ENCODE data around the gene FHAD1. TPM values are rescaled to one million over a fixed set of nuclear protein-coding genes. Genes with fewer than 3 reads are reported as not detected.

FHAD1 gene
- total RNA-seq, 2 experiments from 2014 or later = not detected

DNA sequence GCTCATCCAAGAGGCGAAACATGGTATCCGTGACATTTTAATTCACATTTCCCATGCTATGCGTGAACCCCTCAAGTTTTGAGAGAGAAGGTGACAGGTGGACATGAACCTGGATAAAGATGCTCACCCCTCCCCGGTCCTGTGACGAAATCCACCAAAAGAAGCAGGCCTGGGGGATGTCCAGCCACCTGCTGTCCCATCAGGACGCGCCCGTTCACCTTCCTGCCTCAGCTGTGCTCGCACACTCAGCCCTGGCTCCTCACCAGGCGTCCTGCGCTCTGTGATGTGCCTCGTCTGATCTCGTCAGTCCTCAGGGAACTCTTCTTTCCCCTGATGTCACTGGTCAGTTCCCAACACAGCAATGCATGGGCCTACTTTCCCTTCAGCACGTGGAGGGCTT lies 10.3 kb downstream of the FHAD1 start:
- H3K27ac Mint-ChIP-seq = no peak overlapping the region
- no peaks in the 10 kb centered on the region for H3K36me3 Mint-ChIP-seq
- peaks cover 32% of the 10 kb centered on the region for H3K4me1 Mint-ChIP-seq (ENCODE audit: low read depth)
- ChIA-PET CTCF (no interaction called here), POLR2A (no interaction called here)
- H3K4me3 Mint-ChIP-seq = no peak overlapping the region
- H3K9me3 Mint-ChIP-seq = no peaks in the 10 kb centered on the region
- no peak for DNase-seq
- intact Hi-C loops (cut with micrococcal nuclease) = no loop called here
- H3K27me3 Mint-ChIP-seq = peaks cover 5% of the 10 kb centered on the region

DNA sequence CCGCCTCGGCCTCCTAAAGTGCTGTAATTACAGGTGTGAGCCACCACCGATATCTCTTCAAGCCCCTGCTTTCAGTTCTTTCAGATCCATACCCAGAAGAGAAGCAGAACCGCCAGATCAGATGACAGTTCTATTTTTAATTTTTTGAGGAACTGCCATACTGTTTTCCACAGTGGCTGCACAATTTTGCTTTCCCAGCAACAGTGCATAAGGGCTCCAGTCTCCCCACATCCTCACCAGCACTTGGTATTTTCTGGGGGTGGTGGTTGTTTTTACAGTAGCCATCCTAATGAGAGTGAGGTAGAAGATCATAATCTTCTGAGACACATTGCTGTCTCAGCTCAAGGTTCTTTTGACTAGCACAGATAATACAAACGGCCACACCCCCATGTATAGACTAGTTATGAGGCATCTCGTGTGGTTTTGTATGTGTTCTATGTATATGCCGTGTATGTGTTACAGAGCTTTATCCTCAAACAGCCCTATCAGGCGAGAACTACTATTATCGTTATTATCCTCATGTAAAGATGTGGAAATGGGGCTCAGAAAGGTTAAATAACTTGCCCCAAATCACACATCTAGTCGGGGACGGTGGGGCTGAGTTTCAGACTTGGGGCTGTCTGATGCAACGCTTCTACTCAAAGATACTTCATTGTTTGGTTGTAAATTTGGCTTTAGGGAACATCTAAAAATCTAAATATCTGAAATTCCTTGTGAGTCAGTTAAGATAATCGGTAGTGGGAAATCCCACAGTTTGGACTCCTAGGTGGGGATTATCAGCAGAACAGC lies 12.0 kb downstream of the FHAD1 start:
- peaks cover 13% of the 10 kb centered on the region for H3K27me3 Mint-ChIP-seq
- H3K36me3 Mint-ChIP-seq = no peaks in the 10 kb centered on the region
- H3K4me3 Mint-ChIP-seq = no peak overlapping the region
- H3K9me3 Mint-ChIP-seq = no peaks in the 10 kb centered on the region
- DNase-seq = no peak
- intact Hi-C loops (cut with micrococcal nuclease) = no loop called here
- CTCF ChIA-PET = no interaction called here
- POLR2A ChIA-PET = no interaction called here
- H3K4me1 Mint-ChIP-seq (ENCODE audit: low read depth) = peaks cover 17% of the 10 kb centered on the region
- H3K27ac Mint-ChIP-seq = no peak overlapping the region

DNA sequence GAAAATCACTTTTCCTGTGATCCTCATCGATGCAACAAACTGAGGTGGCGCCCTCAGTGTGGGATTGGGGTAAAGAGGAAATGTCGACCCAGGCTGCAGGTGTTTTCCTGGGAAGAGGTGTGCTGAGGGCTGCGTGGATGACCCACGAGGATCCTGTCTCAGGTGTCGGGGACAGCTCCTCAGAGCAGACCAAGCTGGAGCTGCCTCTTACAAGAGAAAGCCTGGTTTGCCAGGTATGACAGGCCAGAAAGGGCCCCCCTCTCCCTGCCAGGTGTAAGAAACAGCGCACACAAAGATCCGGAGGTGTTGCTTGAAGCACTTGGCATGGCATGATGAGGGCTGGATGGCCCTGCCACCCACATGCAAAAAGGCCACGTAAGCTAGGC lies 12.6 kb downstream of the FHAD1 start:
- Mint-ChIP-seq H3K27me3 (peaks cover 15% of the 10 kb centered on the region), H3K27ac (no peak overlapping the region), H3K4me1 (ENCODE audit: low read depth) (peaks cover 16% of the 10 kb centered on the region), H3K4me3 (no peak overlapping the region), H3K36me3 (no peaks in the 10 kb centered on the region), H3K9me3 (peaks cover under 1% of the 10 kb centered on the region)
- DNase-seq = no peak
- ChIA-PET CTCF (interaction anchor here (2.2 kb wide), 1 partner anchor 131 kb away, joined by 8 read pairs; no protein-coding TSS in a partner anchor), POLR2A (no interaction called here)
- intact Hi-C loops (cut with micrococcal nuclease) = no loop called here

DNA sequence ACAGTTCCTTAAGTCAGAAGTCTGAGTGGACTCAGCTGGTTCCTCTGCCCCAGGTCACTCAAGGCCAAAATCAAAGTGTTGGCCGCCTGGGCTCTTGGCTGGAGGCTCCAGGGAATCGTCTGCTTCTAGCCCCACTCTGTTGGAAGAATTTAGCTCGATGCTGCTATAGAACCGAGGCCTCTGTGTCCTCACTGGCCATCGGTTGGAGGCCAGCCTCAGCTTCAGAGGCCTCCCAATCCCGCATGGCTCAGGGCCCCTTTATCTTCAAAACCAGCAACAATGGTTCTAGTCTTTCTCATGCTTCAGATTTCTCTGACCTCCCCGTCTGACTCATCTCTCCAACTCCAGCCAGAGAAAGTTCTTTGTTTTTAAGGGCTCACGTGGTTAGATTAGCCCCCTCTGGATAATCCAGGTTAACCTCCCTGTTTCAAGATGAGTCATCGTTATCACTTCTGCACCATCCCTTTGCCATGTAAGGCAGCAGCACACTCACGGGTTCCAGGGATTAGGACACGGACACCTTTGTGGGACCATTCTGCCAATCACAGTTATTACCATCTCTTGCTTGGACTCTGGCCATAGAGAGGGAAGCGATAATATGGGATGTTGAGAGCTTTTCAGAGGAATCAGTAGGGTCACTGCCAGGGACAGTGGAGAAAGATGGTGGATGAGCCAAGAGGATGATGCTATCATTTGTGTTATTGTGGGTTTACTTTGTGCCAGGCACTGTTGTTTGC lies 13.6 kb downstream of the FHAD1 start:
- ChIA-PET POLR2A (interaction anchor here (0.6 kb wide), 1 partner anchor 142 kb away, joined by 3 read pairs; no protein-coding TSS in a partner anchor), CTCF (interaction anchor here (0.7 to 2.2 kb wide), 4 partner anchors 10 to 132 kb away, joined by 3 to 8 read pairs (median 6); no protein-coding TSS in a partner anchor)
- Mint-ChIP-seq H3K27ac (no peak overlapping the region), H3K36me3 (no peaks in the 10 kb centered on the region), H3K4me3 (no peak overlapping the region), H3K9me3 (peaks cover 7% of the 10 kb centered on the region), H3K27me3 (peaks cover 21% of the 10 kb centered on the region), H3K4me1 (ENCODE audit: low read depth) (peaks cover 16% of the 10 kb centered on the region)
- no peak for DNase-seq
- intact Hi-C loops (cut with micrococcal nuclease) = no loop called here

DNA sequence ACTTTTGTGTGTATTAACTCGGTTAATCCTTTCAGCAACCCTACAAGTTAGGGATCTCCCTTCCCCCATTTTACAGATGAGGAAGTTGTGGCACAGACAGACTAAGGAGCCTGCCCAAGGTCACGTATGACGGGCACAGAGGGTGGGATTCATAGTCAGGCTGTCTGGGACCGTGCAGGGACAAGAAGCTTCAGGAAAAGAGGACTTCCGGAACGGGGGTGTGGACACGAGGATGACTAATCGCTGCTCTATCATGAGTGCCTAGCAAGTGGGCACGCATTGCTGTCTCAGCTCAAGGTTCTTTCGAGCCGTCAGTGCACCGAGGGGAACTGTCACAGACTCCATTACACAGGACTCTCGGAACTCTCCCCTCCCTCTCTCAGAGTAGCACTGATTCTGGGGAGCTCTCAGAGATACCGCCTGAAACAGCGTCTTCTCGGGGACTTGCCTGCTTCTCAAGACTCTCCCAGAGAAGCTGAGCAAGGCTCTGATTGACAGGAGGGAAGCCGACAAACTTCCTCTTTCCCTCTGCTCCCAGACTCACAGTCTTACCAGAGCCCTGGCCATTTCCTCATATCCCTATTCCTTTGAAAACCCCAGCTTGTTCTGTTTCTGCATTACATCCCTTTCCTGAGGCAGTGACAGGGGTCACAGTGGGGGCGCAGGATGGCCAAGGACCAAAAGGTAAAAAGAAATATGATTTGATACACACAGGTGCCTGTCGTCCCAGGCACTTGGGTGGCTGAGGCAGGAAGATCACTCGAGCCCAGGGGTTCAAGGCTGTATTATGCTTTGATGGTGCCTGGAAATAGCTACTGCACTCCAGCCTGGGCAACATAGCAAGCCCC lies 14.4 kb downstream of the FHAD1 start:
- H3K4me1 Mint-ChIP-seq (ENCODE audit: low read depth) = peaks cover 16% of the 10 kb centered on the region
- H3K4me3 Mint-ChIP-seq = peak overlapping the region; percentile 6
- no peak overlapping the region for H3K27ac Mint-ChIP-seq
- ChIA-PET CTCF (interaction anchor here (1.3 to 2.2 kb wide), 3 partner anchors 9 to 133 kb away, joined by 6 to 8 read pairs (median 6); no protein-coding TSS in a partner anchor), POLR2A (no interaction called here)
- peak; percentile 56 for DNase-seq
- intact Hi-C loops (cut with micrococcal nuclease) = no loop called here
- H3K36me3 Mint-ChIP-seq = no peaks in the 10 kb centered on the region
- H3K27me3 Mint-ChIP-seq = peaks cover 21% of the 10 kb centered on the region
- H3K9me3 Mint-ChIP-seq = peaks cover 7% of the 10 kb centered on the region

DNA sequence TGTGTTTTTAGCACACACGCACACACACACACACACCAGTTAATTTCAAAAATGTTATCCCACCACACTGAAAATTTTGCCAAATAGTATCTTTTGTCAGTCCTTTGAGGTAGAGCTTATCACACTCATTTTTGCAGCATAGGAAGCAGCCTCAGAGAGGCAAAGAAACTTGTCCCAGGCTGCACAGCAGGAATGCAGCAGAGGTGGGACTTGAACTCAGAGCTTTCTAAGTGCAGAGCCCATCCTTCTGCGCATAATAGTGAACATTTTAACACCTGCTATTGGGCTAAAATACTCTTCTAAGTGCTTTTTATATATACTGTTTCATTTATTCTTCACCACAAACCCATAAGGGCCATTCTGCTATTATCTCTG lies 15.0 kb downstream of the FHAD1 start:
- no peak overlapping the region for H3K4me3 Mint-ChIP-seq
- DNase-seq = no peak
- peaks cover 16% of the 10 kb centered on the region for H3K4me1 Mint-ChIP-seq (ENCODE audit: low read depth)
- intact Hi-C loops (cut with micrococcal nuclease) = no loop called here
- H3K27me3 Mint-ChIP-seq = peaks cover 21% of the 10 kb centered on the region
- H3K9me3 Mint-ChIP-seq = peaks cover 7% of the 10 kb centered on the region
- POLR2A ChIA-PET = no interaction called here
- CTCF ChIA-PET = interaction anchor here (1.3 to 2.2 kb wide), 3 partner anchors 9 to 133 kb away, joined by 6 to 8 read pairs (median 6); no protein-coding TSS in a partner anchor
- H3K36me3 Mint-ChIP-seq = no peaks in the 10 kb centered on the region
- no peak overlapping the region for H3K27ac Mint-ChIP-seq

DNA sequence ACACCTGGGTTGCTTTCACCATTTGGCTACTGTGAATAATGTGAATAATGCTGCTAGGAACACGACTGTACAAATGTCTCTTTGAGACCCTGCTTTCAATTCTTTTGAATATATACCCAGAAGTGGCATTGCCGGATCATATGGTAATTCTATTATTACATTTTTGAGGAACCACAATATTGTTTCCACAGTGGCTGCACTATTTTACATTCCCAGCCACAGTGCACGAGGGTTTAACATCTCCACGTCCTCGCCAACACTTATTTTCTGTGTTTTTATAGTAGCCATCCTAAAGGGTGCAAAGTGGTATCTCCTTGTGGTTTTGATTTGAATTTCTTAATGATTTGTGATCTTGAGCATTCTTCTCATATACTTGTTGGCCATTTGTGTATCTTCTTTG lies 15.7 kb downstream of the FHAD1 start:
- intact Hi-C loops (cut with micrococcal nuclease) = no loop called here
- no peak overlapping the region for H3K27ac Mint-ChIP-seq
- peaks cover 16% of the 10 kb centered on the region for H3K4me1 Mint-ChIP-seq (ENCODE audit: low read depth)
- peaks cover 22% of the 10 kb centered on the region for H3K27me3 Mint-ChIP-seq
- H3K4me3 Mint-ChIP-seq = no peak overlapping the region
- peaks cover 7% of the 10 kb centered on the region for H3K9me3 Mint-ChIP-seq
- CTCF ChIA-PET = no interaction called here
- POLR2A ChIA-PET = no interaction called here
- DNase-seq = no peak
- no peaks in the 10 kb centered on the region for H3K36me3 Mint-ChIP-seq

DNA sequence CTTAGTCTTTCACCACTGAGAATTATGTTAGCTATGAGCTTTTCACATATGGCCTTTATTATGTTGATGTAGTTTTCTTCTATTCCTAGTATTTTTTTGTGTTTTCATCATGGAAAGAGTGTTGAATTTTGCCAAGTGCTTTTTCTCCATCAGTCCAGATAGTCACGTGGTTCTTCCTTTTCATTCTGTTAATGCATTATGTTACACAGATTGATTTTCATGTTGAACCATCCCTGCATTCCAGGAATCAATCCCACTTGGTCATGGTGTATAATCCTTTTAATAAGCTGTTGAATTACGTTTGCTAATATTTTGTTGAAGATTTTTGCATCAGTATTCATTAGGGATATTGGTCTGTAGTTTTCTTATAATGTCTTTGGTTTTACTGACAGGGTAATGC lies 17.7 kb downstream of the FHAD1 start:
- Mint-ChIP-seq H3K27me3 (peaks cover 26% of the 10 kb centered on the region), H3K4me3 (no peak overlapping the region), H3K36me3 (no peaks in the 10 kb centered on the region), H3K27ac (no peak overlapping the region), H3K9me3 (peaks cover 7% of the 10 kb centered on the region), H3K4me1 (ENCODE audit: low read depth) (peaks cover 16% of the 10 kb centered on the region)
- ChIA-PET POLR2A (no interaction called here), CTCF (interaction anchor here (0.8 to 1.4 kb wide), 2 partner anchors 39 to 136 kb away, joined by 3 to 6 read pairs; no protein-coding TSS in a partner anchor)
- intact Hi-C loops (cut with micrococcal nuclease) = no loop called here
- DNase-seq = no peak

DNA sequence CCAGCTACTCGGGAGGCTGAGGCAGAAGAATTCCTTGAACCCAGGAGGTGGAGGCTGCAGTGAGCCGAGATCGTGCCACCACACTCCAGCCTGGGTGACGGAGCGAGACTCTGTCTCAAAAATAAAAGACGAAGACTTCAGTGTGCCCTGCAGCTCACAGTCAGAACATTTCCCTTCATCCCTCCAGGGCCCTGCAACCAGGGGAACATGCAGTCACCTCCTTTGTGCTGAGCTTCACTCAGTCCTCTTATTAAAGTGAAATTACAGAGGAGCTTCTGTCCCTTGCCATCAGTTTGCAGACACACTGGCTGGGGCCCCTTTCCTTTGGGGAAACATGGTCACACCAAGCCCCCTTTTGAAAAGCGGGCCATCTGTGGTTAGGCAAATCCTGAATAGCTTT lies 24.2 kb downstream of the FHAD1 start:
- no peaks in the 10 kb centered on the region for H3K9me3 Mint-ChIP-seq
- intact Hi-C loops (cut with micrococcal nuclease) = no loop called here
- peaks cover 21% of the 10 kb centered on the region for H3K27me3 Mint-ChIP-seq
- H3K36me3 Mint-ChIP-seq = no peaks in the 10 kb centered on the region
- POLR2A ChIA-PET = no interaction called here
- no peak overlapping the region for H3K4me3 Mint-ChIP-seq
- peaks cover 2% of the 10 kb centered on the region for H3K4me1 Mint-ChIP-seq (ENCODE audit: low read depth)
- H3K27ac Mint-ChIP-seq = no peak overlapping the region
- DNase-seq = no peak
- CTCF ChIA-PET = interaction anchor here (0.6 to 9.3 kb wide), 9 partner anchors 10 to 211 kb away, joined by 3 to 142 read pairs (median 4); no protein-coding TSS in a partner anchor

DNA sequence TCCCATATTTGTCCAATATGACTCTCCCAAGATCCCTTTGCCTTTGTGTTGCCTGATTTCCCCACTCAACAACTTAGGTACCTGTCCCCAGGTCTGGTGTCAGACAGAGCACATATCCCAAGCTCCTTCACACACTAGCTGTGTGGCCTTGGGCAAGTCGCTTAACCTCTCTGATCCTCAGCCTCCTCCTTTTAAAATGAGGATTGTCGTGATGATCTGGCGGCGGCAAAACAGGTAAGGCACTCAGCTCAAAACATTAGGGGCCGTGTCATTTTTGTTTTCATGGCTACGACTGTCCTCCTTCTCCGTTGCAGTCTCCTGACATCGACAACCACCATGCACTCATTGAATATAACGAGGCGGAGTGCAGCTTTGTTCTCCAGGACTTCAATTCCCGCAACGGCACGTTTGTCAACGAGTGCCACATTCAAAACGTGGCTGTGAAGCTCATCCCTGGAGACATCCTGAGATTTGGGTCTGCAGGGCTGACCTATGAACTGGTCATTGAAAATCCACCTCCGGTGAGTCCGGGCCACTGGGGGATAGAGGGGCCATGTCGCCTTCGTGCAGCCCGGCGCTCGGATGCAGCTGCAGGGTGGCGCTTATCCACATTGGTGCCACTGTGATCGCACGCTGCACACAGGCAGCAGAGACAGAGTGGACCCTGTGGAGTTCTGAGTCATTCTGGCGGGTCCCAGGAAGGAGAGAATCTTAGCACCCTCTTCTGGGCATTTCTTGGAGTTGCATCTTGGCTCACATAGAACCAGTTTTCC lies 25.2 kb downstream of the FHAD1 start:
- H3K4me1 Mint-ChIP-seq (ENCODE audit: low read depth) = peaks cover 2% of the 10 kb centered on the region
- no peak overlapping the region for H3K27ac Mint-ChIP-seq
- peak; percentile 61 for DNase-seq
- intact Hi-C loops (cut with micrococcal nuclease) = loop anchor here (1.0 kb wide), 2 partner anchors 120 to 144 kb away; no protein-coding TSS in a partner anchor
- H3K27me3 Mint-ChIP-seq = peaks cover 21% of the 10 kb centered on the region
- ChIA-PET POLR2A (no interaction called here), CTCF (interaction anchor here (0.6 to 9.3 kb wide), 19 partner anchors 11 to 212 kb away, joined by 3 to 142 read pairs (median 3); no protein-coding TSS in a partner anchor)
- H3K36me3 Mint-ChIP-seq = no peaks in the 10 kb centered on the region
- H3K4me3 Mint-ChIP-seq = no peak overlapping the region
- no peaks in the 10 kb centered on the region for H3K9me3 Mint-ChIP-seq

DNA sequence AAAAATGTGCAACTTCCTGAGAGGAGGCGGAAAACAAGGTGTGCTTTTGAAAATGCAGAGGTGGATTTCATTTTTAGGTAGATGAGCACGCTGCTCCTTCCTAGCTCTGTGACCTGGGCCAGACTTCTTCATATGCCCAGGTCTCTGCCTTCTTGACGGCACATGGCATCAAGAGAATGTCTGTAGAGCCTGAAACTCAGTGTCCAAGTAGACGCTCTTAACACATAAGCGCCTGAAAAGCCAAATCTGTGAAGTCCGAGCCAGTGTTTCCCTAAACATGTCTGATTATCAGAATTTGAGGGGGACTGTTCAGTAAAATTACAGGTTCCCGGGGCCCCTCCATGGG lies 25.7 kb downstream of the FHAD1 start:
- Mint-ChIP-seq H3K27ac (no peak overlapping the region), H3K36me3 (no peaks in the 10 kb centered on the region), H3K4me1 (ENCODE audit: low read depth) (peaks cover 2% of the 10 kb centered on the region), H3K4me3 (no peak overlapping the region), H3K9me3 (no peaks in the 10 kb centered on the region), H3K27me3 (peaks cover 20% of the 10 kb centered on the region)
- ChIA-PET POLR2A (no interaction called here), CTCF (interaction anchor here (0.9 to 9.3 kb wide), 9 partner anchors 11 to 213 kb away, joined by 3 to 142 read pairs (median 6); no protein-coding TSS in a partner anchor)
- no peak for DNase-seq
- intact Hi-C loops (cut with micrococcal nuclease) = loop anchor here (1.0 kb wide), 2 partner anchors 120 to 144 kb away; no protein-coding TSS in a partner anchor
